NCI-H146 treated with DMSO at 0.1 percent for 48 hours (cell line): ENCODE measurements around the gene UFC1.
A peak's percentile ranks its signal among the peaks of the same experiment; 100 is the strongest.

Source experiments
- DNase-seq: peaks from one replicate; lab custom pipeline; 2025; ENCODE audit not compliant: unreplicated experiment; lab: John Stamatoyannopoulos, UW

Gene UFC1

GRCh38 chr1:161192476-161193465, 39.0 kb downstream of the UFC1 start:
- DNase-seq = peak; percentile 61

GRCh38 chr1:161193561-161194235, 39.9 kb downstream of the UFC1 start:
- DNase-seq = no peak

DNA sequence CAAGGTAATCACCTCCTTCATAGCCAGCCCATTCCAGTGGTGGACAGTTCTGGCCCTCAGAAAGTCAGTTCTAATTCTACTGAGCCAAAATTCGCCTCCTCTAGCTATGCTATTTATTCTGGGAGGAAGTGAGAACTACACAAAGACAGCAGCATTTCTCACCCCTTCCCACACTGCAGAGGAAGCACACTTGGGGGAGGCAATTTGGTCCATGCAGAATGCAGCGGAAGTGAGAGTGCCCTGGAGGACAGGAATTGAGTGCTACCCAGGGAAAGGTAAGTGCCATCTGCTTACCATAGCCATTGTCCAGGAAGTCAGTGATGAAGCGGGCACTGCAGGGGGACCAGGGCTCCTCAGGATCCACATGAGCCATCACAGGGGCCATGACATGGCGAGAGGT, 41.4 kb downstream of the UFC1 start:
- DNase-seq = no peak

DNA sequence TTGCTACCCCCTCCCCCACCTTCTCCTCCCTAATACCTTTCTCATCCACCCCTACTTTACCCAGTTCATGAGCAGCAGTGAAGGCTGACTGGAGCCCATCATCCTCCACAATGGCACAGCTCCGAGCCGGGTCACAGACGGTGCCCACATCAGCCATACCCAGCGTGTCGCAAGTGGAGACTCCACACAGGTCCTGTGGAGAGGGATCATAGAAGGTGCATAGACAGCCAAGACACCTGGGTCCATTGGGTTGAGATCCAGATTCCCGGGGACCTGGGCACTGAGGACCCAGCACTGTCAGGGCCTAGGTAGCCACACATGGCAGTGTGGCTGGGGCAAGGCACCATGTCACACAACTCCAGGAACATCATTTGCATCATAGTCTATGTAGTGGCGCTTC, 42.3 kb downstream of the UFC1 start:
- no peak for DNase-seq

DNA sequence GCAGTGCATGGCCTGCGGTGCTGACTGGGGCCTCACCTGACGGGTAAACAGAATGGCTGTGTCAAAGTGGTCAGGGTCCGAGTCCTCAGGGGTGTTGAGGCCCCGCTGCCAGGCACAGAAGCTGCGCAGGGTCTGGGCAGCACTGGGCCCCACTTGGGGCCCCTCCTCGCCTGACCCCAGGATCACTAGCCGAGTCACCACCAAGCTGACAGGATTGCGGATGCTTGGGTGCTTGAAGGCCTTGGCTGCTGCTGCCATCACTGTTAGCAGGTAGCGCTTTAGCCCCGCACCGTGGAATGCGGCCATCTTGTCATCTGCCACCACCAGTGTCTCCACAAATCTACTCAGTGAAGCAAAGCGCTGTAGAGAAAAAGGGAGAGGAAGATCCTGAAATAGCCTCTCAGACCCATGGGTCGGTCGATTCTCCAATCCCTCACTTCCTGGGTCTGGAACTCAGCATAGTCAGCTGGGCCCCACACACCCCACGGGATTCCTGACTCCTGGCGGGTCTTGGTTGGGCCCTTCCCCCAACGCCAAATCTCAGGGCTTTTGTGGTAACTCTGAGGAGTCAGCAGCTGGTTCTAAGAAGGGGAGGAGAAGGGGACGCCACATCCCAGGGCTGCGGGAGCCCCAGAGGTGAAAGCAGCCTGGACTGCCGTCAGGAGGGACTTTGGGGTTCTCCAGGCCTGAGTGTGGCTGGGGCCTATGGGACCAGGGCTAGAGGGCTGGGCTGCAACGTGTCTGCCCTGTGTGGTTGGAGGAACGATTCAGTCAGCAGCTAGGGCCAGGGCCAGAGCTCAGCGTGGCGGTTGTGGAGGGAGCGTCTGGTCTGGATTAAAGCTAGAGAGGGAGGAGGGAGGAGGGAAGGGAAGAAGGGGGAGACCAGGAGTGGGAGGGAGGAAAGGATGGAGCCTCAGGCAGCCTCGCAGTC, 43.0 kb downstream of the UFC1 start:
- no peak for DNase-seq

DNA sequence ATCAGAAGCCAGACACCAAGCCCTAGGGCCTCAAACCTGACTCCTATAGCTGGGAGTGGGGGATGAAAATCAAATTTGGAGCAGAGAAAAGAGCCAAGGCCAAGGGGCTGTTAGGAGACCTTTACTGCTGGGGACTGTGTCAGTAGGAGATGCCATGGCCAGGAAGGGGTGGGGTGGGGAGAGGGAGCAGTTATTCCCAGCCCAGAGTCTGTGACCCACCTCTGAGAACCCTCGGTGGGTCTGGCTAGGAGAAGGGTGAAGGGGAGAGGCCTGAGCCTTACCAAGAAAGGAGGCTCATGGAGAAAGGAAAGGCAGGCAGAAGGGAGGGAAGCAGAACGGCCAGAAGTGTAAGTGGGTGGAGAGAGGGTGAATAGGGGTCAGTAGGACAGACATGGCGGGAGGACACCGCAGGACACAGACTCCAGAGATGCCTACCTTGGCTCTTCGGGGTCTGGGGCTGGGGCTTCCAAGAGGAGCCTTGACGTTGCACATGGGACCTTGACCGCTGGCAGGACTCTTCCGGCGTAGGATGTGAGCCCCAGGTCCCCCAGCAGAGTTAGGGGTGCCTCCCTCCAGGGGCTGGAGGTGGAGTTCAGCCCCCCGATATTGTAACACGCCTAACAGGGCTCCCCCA, 43.9 kb downstream of the UFC1 start:
- no peak for DNase-seq

DNA sequence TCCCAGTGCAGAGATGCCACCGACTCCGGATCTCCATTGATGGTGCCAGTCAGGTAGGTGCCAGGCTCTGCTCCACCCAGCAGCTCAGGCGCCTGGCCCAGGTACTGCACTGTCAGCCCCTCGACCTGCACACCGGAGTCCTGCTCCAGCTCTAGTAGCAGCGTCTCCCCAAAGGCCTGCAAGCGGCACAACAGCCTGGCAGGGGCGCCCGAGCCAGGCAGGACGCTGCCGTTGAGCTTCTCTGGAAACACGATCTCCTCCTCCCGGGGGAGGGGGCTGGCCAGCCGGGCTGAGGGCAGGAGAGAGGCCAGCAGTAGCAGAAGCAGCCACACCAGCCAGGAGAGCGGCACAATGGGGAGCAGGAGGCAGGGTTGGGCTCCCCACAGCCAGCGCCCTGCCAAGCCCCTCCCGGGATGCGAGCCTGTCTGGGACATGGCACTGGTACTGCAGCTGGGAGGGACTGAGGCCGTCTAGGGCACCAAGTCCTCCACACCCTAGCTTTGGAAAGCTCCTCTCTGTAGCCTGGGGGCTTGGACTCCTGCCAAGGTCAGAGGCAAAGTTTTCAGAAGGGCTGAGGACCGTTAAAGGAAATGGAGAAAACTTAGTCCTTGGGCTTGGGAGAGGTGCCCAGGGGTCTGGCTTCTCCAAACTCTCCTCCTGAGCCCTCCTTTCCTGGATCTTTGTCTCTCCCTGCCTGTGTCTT, 44.6 kb downstream of the UFC1 start:
- no peak for DNase-seq

DNA sequence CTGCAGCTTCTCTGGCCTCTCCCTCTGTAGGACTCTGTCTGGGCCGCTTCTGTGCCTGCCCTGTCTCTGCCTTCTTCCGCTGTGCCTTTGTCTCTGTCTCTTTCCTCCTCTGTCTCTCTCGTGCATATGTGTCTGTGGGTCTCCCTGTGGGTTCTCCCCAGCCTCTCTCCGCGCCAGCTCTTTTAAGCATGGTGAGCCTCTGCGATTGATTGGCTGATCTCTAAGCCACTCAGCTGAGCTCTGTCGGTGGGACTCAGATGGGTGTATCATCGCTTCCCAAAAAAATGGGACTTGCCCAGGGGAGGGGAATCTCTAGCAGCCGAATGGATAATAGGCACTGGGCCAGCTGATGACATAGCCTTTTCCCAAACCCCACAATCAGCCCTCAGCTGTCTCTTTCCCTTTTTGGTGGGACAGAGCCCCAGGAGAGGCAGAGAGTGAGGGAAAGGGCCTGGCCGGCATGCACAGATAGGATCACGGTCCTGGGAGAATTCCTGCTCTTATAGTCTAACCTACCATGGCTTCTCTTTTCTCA, 45.2 kb downstream of the UFC1 start, which contains the start of gene ADAMTS4:
Gene ADAMTS4 (minus strand): TSS at position 158 of the 535 bp plus-strand sequence. CDS start 427 bp downstream, outside the sequence.
- DNase-seq = no peak

DNA sequence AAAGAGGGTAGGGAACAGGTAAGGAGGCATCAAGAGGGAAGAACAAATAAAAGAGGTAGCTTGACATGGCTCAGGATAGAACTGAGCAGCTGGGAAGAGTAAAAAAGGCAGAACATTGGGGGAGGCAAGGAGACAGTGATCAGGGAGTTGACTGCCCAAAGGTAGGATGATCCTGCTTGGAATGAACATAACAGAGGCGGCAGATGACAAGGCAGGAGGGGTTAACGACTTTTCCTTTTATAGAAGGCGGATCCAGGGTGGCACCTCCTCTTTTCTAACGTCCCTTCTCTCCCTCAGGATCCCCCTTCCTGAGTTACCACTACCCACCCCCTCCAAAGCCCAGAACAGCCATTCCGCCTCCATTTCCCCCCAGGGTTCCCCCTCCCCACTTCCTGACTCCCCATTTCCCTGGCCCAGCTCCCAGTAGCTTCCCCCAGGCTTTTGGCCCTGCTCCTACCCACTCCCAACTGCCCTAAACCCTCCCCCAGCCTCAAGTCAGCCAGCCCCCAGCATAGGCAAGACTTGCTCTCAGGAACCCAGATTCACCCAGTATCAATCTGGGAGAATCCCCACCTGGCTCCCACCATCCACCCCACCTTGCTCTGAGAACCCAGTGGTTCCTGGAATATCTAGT, 45.8 kb downstream of the UFC1 start:
- DNase-seq = no peak

- DNase-seq = no peak
Observed at GRCh38 chr1:161200421-161200991, 46.7 kb downstream of the UFC1 start.

DNA sequence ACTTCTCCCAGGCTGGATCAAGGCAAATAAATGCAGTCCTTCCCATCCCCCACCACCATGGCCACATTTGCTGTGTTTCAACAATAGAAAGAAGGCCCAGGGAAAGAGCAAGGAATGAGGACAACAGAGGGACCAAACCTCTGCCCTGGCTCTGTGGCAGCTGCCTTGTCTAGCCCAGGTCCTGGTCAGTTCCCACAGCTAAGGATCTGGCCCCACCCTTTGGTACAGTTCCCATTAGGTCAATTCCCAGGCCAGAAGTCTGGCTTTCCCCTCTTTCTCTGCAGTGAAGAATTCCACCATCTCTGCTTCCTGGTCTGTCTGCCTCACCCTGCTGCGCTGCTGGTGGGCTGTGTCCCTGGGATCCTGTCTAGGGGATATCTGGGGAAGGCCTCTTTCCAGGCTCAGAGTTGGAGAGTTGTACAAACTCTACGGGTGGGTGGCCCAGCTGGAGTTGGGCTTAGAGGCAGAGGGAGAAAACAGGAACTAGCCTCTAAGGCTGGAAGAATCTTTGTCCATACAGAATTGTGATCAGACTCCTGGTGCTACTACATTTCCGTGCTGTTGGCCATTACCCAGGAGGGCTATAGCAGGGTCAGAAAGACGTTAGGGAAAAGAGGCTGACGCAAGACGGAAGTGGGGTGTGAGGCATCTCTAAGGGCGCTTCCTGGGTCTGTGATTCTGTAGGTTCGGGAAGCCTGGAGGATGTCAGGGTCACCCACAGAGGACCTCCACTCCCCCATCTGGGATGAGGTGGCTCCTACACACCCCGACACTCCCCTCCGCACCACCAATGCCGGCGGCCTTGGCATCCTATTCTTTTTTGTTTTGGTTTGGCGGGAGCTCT, 47.4 kb downstream of the UFC1 start:
- DNase-seq = no peak

- DNase-seq = peak; percentile 95
Observed at GRCh38 chr1:161201836-161202712, 48.3 kb downstream of the UFC1 start, which contains the start of gene NDUFS2. NDUFS2 (plus strand) TSS chr1:161202367; CDS start chr1:161202386, 19 bp downstream.

DNA sequence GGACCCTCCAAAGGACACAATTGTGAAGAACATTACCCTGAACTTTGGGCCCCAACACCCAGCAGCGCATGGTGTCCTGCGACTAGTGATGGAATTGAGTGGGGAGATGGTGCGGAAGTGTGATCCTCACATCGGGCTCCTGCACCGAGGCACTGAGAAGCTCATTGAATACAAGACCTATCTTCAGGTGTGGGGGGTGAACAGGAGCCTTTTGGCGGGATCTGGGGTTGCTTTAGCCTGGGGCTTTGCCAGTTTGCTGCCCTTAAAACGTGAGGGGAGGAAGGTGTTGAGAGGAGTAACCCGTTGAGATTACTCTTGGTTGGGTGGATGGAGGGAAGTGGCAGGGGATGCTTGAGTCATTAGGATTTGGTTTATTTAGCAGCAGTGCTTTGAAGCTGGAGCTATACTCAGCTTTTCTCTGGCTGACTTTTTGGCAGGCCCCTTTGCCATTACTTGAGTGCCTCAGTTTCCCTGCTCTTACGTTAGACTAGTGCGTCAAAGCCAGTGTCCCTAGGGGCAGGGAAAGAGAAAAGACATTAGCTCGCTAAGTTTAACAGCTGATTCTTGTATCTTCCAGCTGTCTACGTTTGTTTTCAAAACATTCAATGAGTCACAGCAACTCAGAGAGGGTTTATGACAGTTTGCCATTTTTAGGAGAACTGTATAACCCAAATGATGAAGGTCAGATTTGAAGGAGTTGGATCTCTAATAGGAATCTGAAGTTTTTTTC, 52.8 kb downstream of the UFC1 start:
- no peak for DNase-seq

DNA sequence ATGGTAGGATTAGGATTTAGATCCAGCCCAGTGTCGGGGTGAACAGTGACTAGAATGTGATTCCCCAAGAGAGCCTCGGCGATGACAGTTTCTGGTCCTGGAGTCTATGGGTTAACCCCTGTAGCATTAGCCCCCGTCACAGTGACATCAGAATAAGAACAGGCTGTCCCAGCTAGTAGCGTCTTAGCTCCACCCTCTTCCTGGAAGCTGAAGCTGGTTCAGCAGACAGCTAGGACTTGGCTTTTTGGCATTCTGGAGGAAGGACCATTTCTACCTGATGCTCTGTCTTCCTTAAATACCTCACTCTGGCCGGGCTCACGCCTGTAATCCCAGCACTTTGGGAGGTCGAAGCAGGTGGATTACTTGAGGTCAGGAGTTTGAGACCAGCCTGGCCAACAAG, 53.4 kb downstream of the UFC1 start:
- no peak for DNase-seq
